H7 (cell line): ENCODE results near the gene AGL. TPM values are rescaled to one million over a fixed set of nuclear protein-coding genes. Genes with fewer than 3 reads are reported as not detected.
"Not testable (repeated sequence)": the region's sequence is repeated elsewhere in the genome, so short reads cannot be mapped to it uniquely, and the experiment has no call there.

Source experiments
- DNase-seq: peaks from one replicate; pipeline ENCODE4 v3.0.0; 2012
- H3K27me3 ChIP-seq: 2 replicates; pipeline ENCODE4 v1.6.0; 2011; ENCODE audit warnings: mild to moderate bottlenecking, low read length; ENCODE audit not compliant: control insufficient read depth, insufficient read depth
- H3K36me3 ChIP-seq: replicated peaks from 2 replicates; pipeline ENCODE4 v1.5.1; 2011; ENCODE audit warnings: low read length; ENCODE audit not compliant: control insufficient read depth, insufficient read depth
- H3K4me3 ChIP-seq: 2 replicates; pipeline ENCODE4 v1.5.1; 2011; ENCODE audit warnings: low read depth, mild to moderate bottlenecking, control low read depth, low read length, moderate library complexity; ENCODE audit not compliant: insufficient read depth
- total RNA-seq: library from RNA; depleted of rRNA; stranded (reverse); fragments of >200 nt; shearing (Covaris generic); gene quantifications from 2 replicates; pipeline ENCODE4 v1.2.3, GENCODE V29; 2014

The AGL gene
- total RNA-seq, 1 experiment from 2014 or later, result 10.9 TPM

GRCh38 chr1:99836171-99837103 is 13.7 kb upstream of the AGL start:
- H3K4me3 ChIP-seq, DNase-seq, H3K27me3 ChIP-seq, H3K36me3 ChIP-seq: not testable (repeated sequence)

GRCh38 chr1:99840353-99840752 is 9.8 kb upstream of the AGL start:
- not testable (repeated sequence) for H3K4me3 ChIP-seq, H3K36me3 ChIP-seq, DNase-seq, H3K27me3 ChIP-seq

- H3K27me3 ChIP-seq, result no peaks in the 10 kb centered on the region
- H3K36me3 ChIP-seq, result no peaks in the 10 kb centered on the region
- H3K4me3 ChIP-seq, result no peak overlapping the region
- no peak for DNase-seq
Observed at GRCh38 chr1:99843760-99844159, 6.4 kb upstream of the AGL start.

GRCh38 chr1:99845201-99845600 is 5.0 kb upstream of the AGL start:
- H3K36me3 ChIP-seq, H3K4me3 ChIP-seq, DNase-seq, H3K27me3 ChIP-seq: not testable (repeated sequence)

- H3K36me3 ChIP-seq, result peaks cover 1% of the 10 kb centered on the region
- H3K27me3 ChIP-seq, result no peaks in the 10 kb centered on the region; the same call in 1 of the 2 replicates
- no peak for DNase-seq
- H3K4me3 ChIP-seq, result peak overlapping the region; percentile 97
Observed at GRCh38 chr1:99849413-99849743, 783 bp upstream of the AGL start.

GRCh38 chr1:99850459-99851291 is 514 bp downstream of the AGL start:
- peak overlapping the region; percentile 97 for H3K4me3 ChIP-seq
- DNase-seq, result no peak
- H3K27me3 ChIP-seq, result no peaks in the 10 kb centered on the region; the same call in 1 of the 2 replicates
- H3K36me3 ChIP-seq, result peaks cover 1% of the 10 kb centered on the region

- peaks cover 1% of the 10 kb centered on the region for H3K36me3 ChIP-seq
- no peak overlapping the region for H3K4me3 ChIP-seq
- DNase-seq, result no peak
- no peaks in the 10 kb centered on the region; the same call in 1 of the 2 replicates for H3K27me3 ChIP-seq
Observed at GRCh38 chr1:99851850-99852454, 1.8 kb downstream of the AGL start.

- no peaks in the 10 kb centered on the region; the same call in 1 of the 2 replicates for H3K27me3 ChIP-seq
- DNase-seq, result no peak
- no peak overlapping the region for H3K4me3 ChIP-seq
- peaks cover 1% of the 10 kb centered on the region for H3K36me3 ChIP-seq
Observed at GRCh38 chr1:99852648-99853047, 2.5 kb downstream of the AGL start.

- no peak for DNase-seq
- Histone ChIP-seq H3K4me3 (no peak overlapping the region), H3K36me3 (peaks cover 1% of the 10 kb centered on the region), H3K27me3 (no peaks in the 10 kb centered on the region)
Observed at GRCh38 chr1:99855914-99856450, 5.8 kb downstream of the AGL start.

GRCh38 chr1:99857041-99857440 is 6.9 kb downstream of the AGL start:
- not testable (repeated sequence) for H3K36me3 ChIP-seq, H3K4me3 ChIP-seq, H3K27me3 ChIP-seq, DNase-seq

GRCh38 chr1:99858286-99858685 is 8.1 kb downstream of the AGL start:
- no peak for DNase-seq
- no peak overlapping the region for H3K4me3 ChIP-seq
- no peaks in the 10 kb centered on the region for H3K36me3 ChIP-seq
- no peaks in the 10 kb centered on the region for H3K27me3 ChIP-seq

GRCh38 chr1:99858881-99859280 is 8.7 kb downstream of the AGL start:
- H3K4me3 ChIP-seq, result no peak overlapping the region
- no peaks in the 10 kb centered on the region for H3K27me3 ChIP-seq
- H3K36me3 ChIP-seq, result no peaks in the 10 kb centered on the region
- DNase-seq, result no peak

- H3K36me3 ChIP-seq, result no peaks in the 10 kb centered on the region
- no peak for DNase-seq
- no peak overlapping the region for H3K4me3 ChIP-seq
- H3K27me3 ChIP-seq, result no peaks in the 10 kb centered on the region
Observed at GRCh38 chr1:99860703-99861102, 10.5 kb downstream of the AGL start.

GRCh38 chr1:99867682-99868081 is 17.5 kb downstream of the AGL start:
- H3K36me3 ChIP-seq, result no peaks in the 10 kb centered on the region; the same call in 1 of the 2 replicates
- no peak for DNase-seq
- H3K27me3 ChIP-seq, result no peaks in the 10 kb centered on the region
- no peak overlapping the region for H3K4me3 ChIP-seq
